HEK293 (cell line): ENCODE data around the gene AHRR.

Experiments
- BCL11A ChIP-seq: fragments of 450-650 bp; formaldehyde crosslinking; IDR thresholded peaks from 2 replicates; pipeline ENCODE4 v1.5.1; 2016; ENCODE audit warnings: low read depth, missing biosample characterization, missing genetic modification characterization
- GLIS1 ChIP-seq: fragments of 450-650 bp; formaldehyde crosslinking; IDR thresholded peaks from 2 replicates; pipeline ENCODE4 v1.5.1; 2016; ENCODE audit warnings: missing biosample characterization, missing genetic modification characterization
- KLF8 ChIP-seq: fragments of 450-650 bp; formaldehyde crosslinking; IDR thresholded peaks from 2 replicates; pipeline ENCODE4 v1.5.1; 2016; ENCODE audit warnings: missing biosample characterization, missing genetic modification characterization
- KLF9 ChIP-seq: fragments of 450-650 bp; formaldehyde crosslinking; IDR thresholded peaks from 2 replicates; pipeline ENCODE4 v1.5.1; 2016; ENCODE audit warnings: missing biosample characterization, missing genetic modification characterization, low read depth
- OVOL3 ChIP-seq: fragments of 450-650 bp; formaldehyde crosslinking; IDR thresholded peaks from 2 replicates; pipeline ENCODE4 v1.5.1; 2016; ENCODE audit warnings: missing biosample characterization, missing genetic modification characterization
- SP7 ChIP-seq: fragments of 450-650 bp; formaldehyde crosslinking; IDR thresholded peaks from 2 replicates; pipeline ENCODE4 v1.5.1; 2016; ENCODE audit warnings: missing biosample characterization, missing genetic modification characterization
- YY1 ChIP-seq: fragments of 450-650 bp; formaldehyde crosslinking; IDR thresholded peaks from 2 replicates; pipeline ENCODE4 v1.5.1; 2018; ENCODE audit warnings: missing biosample characterization, missing genetic modification characterization
- ZBTB17 ChIP-seq: fragments of 450-650 bp; formaldehyde crosslinking; IDR thresholded peaks from 2 replicates; pipeline ENCODE4 v1.5.1; 2016; ENCODE audit warnings: missing biosample characterization, missing genetic modification characterization
- ZBTB48 ChIP-seq: fragments of 450-650 bp; formaldehyde crosslinking; IDR thresholded peaks from 2 replicates; pipeline ENCODE4 v1.5.1; 2016; ENCODE audit warnings: missing biosample characterization, missing genetic modification characterization
- ZBTB7A ChIP-seq: fragments of 450-650 bp; formaldehyde crosslinking; IDR thresholded peaks from 2 replicates; pipeline ENCODE4 v1.5.1; 2016; ENCODE audit warnings: low read depth, missing biosample characterization, missing genetic modification characterization
- ZBTB8A ChIP-seq: fragments of 450-650 bp; formaldehyde crosslinking; IDR thresholded peaks from 2 replicates; pipeline ENCODE4 v1.5.1; 2016; ENCODE audit warnings: missing biosample characterization, missing genetic modification characterization
- ZEB2 ChIP-seq: fragments of 450-650 bp; formaldehyde crosslinking; IDR thresholded peaks from 2 replicates; pipeline ENCODE4 v1.5.1; 2016; ENCODE audit warnings: missing biosample characterization, missing genetic modification characterization
- ZNF169 ChIP-seq: fragments of 450-650 bp; formaldehyde crosslinking; IDR thresholded peaks from 2 replicates; pipeline ENCODE4 v1.5.1; 2016; ENCODE audit warnings: missing biosample characterization, missing genetic modification characterization
- ZNF266 ChIP-seq: fragments of 450-650 bp; formaldehyde crosslinking; IDR thresholded peaks from 2 replicates; pipeline ENCODE4 v1.5.1; 2016; ENCODE audit warnings: missing biosample characterization, missing genetic modification characterization, low read depth
- ZNF324 ChIP-seq: fragments of 450-650 bp; formaldehyde crosslinking; IDR thresholded peaks from 2 replicates; pipeline ENCODE4 v1.5.1; 2016; ENCODE audit warnings: missing biosample characterization, missing genetic modification characterization
- ZNF48 ChIP-seq: fragments of 450-650 bp; formaldehyde crosslinking; IDR thresholded peaks from 2 replicates; pipeline ENCODE4 v1.5.1; 2016; ENCODE audit warnings: missing biosample characterization, missing genetic modification characterization
- ZNF621 ChIP-seq: fragments of 450-650 bp; formaldehyde crosslinking; IDR thresholded peaks from 2 replicates; pipeline ENCODE4 v1.5.1; 2017; ENCODE audit warnings: missing biosample characterization, missing genetic modification characterization
- ZNF623 ChIP-seq: fragments of 450-650 bp; formaldehyde crosslinking; IDR thresholded peaks from 2 replicates; pipeline ENCODE4 v1.5.1; 2016; ENCODE audit warnings: missing biosample characterization, missing genetic modification characterization
- ZNF629 ChIP-seq: fragments of 450-650 bp; formaldehyde crosslinking; IDR thresholded peaks from 2 replicates; pipeline ENCODE4 v1.5.1; 2017; ENCODE audit warnings: missing biosample characterization, missing genetic modification characterization
- ZNF660 ChIP-seq: fragments of 450-650 bp; IDR thresholded peaks from 2 replicates; pipeline ENCODE4 v1.5.1; 2018; ENCODE audit warnings: missing biosample characterization, mild to moderate bottlenecking, missing genetic modification characterization
- ZXDB ChIP-seq: fragments of 450-650 bp; formaldehyde crosslinking; IDR thresholded peaks from 2 replicates; pipeline ENCODE4 v1.5.1; 2016; ENCODE audit warnings: missing biosample characterization, missing genetic modification characterization
- TF ChIP-seq, protein P1 (sequence below): fragments of 450-650 bp; formaldehyde crosslinking; IDR thresholded peaks from 2 replicates; pipeline ENCODE4 v1.5.1; 2016; ENCODE audit warnings: missing biosample characterization, missing genetic modification characterization, borderline replicate concordance
- TF ChIP-seq, protein P2 (sequence below): fragments of 450-650 bp; formaldehyde crosslinking; IDR thresholded peaks from 2 replicates; pipeline ENCODE4 v1.5.1; 2017; ENCODE audit warnings: missing biosample characterization, missing genetic modification characterization
- TF ChIP-seq, protein P3 (sequence below): fragments of 450-650 bp; formaldehyde crosslinking; IDR thresholded peaks from 2 replicates; pipeline ENCODE4 v1.5.1; 2016; ENCODE audit warnings: missing biosample characterization, missing genetic modification characterization
- TF ChIP-seq, protein P4 (sequence below): fragments of 450-650 bp; formaldehyde crosslinking; optimal IDR thresholded peaks from 2 replicates; pipeline ENCODE3; 2016; ENCODE audit warnings: missing biosample characterization, mild to moderate bottlenecking, missing genetic modification characterization
- TF ChIP-seq, protein P5 (sequence below): fragments of 450-650 bp; formaldehyde crosslinking; IDR thresholded peaks from 2 replicates; pipeline ENCODE4 v1.5.1; 2017; ENCODE audit warnings: missing biosample characterization, missing genetic modification characterization
- TF ChIP-seq, protein P6 (sequence below): sonication (generic); formaldehyde crosslinking; IDR thresholded peaks from 2 replicates; pipeline ENCODE4 v1.8.1; 2022; ENCODE audit warnings: mild to moderate bottlenecking, moderate library complexity, missing genetic modification reagents

The AHRR gene

DNA sequence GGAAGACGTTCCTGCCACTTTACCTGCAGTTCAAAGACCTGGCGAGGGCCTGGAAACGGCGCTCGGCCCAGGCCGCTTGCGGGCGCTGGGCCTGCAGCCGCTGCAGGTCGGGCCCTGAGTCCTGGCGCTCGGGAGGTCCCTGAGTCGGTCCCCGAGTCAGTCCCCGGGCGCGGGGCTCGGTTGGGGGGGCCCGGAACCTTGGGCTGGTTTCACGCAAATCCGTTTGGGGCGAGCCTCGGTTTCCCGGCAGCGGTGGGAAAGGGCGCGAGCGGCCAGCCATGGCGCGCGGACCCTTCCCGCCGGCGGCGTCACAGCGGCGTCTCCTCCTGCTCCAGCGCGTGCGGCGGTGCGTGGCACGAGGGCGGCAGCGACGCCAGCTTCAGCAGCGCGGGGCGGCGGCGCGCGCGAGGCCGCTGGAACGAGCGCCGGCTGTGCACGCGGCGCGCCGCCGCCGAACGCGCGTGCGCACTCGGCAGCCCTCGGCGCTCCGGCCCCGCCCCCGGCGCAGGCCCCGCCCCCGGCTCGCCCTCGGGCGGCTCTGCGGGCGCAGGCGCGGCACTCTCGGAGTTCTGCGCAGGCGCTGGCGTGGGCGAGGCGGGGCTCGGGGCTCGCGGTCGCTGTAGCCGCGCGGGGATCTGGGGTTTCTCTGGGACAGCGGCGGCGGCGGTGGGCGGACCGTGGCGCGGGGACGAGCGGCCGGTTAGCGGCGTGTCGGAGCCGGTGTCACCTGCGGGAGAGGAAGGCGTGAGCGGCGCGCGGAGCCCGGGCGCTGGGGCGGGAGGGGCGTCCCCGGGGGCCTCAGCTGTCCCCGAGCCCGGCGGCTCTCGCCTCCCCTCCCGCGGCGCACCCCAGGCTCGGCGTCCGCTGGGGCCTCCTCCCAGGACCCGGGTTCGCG is 151.4 kb downstream of the AHRR start (continued):
- TF ChIP-seq, protein P1, sequence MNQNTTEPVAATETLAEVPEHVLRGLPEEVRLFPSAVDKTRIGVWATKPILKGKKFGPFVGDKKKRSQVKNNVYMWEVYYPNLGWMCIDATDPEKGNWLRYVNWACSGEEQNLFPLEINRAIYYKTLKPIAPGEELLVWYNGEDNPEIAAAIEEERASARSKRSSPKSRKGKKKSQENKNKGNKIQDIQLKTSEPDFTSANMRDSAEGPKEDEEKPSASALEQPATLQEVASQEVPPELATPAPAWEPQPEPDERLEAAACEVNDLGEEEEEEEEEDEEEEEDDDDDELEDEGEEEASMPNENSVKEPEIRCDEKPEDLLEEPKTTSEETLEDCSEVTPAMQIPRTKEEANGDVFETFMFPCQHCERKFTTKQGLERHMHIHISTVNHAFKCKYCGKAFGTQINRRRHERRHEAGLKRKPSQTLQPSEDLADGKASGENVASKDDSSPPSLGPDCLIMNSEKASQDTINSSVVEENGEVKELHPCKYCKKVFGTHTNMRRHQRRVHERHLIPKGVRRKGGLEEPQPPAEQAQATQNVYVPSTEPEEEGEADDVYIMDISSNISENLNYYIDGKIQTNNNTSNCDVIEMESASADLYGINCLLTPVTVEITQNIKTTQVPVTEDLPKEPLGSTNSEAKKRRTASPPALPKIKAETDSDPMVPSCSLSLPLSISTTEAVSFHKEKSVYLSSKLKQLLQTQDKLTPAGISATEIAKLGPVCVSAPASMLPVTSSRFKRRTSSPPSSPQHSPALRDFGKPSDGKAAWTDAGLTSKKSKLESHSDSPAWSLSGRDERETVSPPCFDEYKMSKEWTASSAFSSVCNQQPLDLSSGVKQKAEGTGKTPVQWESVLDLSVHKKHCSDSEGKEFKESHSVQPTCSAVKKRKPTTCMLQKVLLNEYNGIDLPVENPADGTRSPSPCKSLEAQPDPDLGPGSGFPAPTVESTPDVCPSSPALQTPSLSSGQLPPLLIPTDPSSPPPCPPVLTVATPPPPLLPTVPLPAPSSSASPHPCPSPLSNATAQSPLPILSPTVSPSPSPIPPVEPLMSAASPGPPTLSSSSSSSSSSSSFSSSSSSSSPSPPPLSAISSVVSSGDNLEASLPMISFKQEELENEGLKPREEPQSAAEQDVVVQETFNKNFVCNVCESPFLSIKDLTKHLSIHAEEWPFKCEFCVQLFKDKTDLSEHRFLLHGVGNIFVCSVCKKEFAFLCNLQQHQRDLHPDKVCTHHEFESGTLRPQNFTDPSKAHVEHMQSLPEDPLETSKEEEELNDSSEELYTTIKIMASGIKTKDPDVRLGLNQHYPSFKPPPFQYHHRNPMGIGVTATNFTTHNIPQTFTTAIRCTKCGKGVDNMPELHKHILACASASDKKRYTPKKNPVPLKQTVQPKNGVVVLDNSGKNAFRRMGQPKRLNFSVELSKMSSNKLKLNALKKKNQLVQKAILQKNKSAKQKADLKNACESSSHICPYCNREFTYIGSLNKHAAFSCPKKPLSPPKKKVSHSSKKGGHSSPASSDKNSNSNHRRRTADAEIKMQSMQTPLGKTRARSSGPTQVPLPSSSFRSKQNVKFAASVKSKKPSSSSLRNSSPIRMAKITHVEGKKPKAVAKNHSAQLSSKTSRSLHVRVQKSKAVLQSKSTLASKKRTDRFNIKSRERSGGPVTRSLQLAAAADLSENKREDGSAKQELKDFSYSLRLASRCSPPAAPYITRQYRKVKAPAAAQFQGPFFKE (tag by site-specific recombination): no peak
- TF ChIP-seq OVOL3 (tag by site-specific recombination) (no peak), SP7 (peak; percentile 58), ZBTB48 (0 out of 2 replicates have a peak, but pooled peaks have one; percentile 51), ZNF48 (no peak), ZXDB (tag by site-specific recombination) (peak; percentile 63), ZNF660 (peak; percentile 57; the same call in 1 of the 2 replicates), ZBTB7A (tag by site-specific recombination) (peak; percentile 51; the same call in 1 of the 2 replicates), ZNF169 (tag by site-specific recombination) (no peak), ZNF629 (peak; percentile 49; the same call in 1 of the 2 replicates), BCL11A (tag by site-specific recombination) (no peak), KLF9 (tag by site-specific recombination) (no peak), ZEB2 (tag by site-specific recombination) (peak; percentile 30; the same call in 1 of the 2 replicates), ZNF266 (tag by site-specific recombination) (no peak), KLF8 (peak; percentile 19; the same call in 1 of the 2 replicates), ZNF623 (no peak; the same call in 1 of the 2 replicates), GLIS1 (no peak), YY1 (tag by site-specific recombination) (peak; percentile 79; the same call in 1 of the 2 replicates), ZNF621 (no peak), ZBTB17 (tag by site-specific recombination) (no peak), ZBTB8A (tag by site-specific recombination) (0 out of 2 replicates have a peak, but pooled peaks have one; percentile 11), ZNF324 (tag by site-specific recombination) (0 out of 2 replicates have a peak, but pooled peaks have one; percentile 18)
- TF ChIP-seq, protein P2, sequence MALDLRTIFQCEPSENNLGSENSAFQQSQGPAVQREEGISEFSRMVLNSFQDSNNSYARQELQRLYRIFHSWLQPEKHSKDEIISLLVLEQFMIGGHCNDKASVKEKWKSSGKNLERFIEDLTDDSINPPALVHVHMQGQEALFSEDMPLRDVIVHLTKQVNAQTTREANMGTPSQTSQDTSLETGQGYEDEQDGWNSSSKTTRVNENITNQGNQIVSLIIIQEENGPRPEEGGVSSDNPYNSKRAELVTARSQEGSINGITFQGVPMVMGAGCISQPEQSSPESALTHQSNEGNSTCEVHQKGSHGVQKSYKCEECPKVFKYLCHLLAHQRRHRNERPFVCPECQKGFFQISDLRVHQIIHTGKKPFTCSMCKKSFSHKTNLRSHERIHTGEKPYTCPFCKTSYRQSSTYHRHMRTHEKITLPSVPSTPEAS: no peak
- TF ChIP-seq, protein P3, sequence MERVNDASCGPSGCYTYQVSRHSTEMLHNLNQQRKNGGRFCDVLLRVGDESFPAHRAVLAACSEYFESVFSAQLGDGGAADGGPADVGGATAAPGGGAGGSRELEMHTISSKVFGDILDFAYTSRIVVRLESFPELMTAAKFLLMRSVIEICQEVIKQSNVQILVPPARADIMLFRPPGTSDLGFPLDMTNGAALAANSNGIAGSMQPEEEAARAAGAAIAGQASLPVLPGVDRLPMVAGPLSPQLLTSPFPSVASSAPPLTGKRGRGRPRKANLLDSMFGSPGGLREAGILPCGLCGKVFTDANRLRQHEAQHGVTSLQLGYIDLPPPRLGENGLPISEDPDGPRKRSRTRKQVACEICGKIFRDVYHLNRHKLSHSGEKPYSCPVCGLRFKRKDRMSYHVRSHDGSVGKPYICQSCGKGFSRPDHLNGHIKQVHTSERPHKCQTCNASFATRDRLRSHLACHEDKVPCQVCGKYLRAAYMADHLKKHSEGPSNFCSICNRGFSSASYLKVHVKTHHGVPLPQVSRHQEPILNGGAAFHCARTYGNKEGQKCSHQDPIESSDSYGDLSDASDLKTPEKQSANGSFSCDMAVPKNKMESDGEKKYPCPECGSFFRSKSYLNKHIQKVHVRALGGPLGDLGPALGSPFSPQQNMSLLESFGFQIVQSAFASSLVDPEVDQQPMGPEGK: no peak
- TF ChIP-seq, protein P4, sequence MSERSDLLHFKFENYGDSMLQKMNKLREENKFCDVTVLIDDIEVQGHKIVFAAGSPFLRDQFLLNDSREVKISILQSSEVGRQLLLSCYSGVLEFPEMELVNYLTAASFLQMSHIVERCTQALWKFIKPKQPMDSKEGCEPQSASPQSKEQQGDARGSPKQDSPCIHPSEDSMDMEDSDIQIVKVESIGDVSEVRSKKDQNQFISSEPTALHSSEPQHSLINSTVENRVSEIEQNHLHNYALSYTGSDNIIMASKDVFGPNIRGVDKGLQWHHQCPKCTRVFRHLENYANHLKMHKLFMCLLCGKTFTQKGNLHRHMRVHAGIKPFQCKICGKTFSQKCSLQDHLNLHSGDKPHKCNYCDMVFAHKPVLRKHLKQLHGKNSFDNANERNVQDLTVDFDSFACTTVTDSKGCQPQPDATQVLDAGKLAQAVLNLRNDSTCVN (tag by site-specific recombination): peak; percentile 81
- TF ChIP-seq, protein P5, sequence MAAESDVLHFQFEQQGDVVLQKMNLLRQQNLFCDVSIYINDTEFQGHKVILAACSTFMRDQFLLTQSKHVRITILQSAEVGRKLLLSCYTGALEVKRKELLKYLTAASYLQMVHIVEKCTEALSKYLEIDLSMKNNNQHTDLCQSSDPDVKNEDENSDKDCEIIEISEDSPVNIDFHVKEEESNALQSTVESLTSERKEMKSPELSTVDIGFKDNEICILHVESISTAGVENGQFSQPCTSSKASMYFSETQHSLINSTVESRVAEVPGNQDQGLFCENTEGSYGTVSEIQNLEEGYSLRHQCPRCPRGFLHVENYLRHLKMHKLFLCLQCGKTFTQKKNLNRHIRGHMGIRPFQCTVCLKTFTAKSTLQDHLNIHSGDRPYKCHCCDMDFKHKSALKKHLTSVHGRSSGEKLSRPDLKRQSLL (tag by site-specific recombination): no peak
- TF ChIP-seq, protein P6, sequence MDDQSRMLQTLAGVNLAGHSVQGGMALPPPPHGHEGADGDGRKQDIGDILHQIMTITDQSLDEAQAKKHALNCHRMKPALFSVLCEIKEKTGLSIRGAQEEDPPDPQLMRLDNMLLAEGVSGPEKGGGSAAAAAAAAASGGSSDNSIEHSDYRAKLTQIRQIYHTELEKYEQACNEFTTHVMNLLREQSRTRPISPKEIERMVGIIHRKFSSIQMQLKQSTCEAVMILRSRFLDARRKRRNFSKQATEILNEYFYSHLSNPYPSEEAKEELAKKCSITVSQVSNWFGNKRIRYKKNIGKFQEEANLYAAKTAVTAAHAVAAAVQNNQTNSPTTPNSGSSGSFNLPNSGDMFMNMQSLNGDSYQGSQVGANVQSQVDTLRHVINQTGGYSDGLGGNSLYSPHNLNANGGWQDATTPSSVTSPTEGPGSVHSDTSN: peak; percentile 96
